ENCODE measurements around the gene TMEM80. TPM values are rescaled to one million over a fixed set of nuclear protein-coding genes. Genes with fewer than 3 reads are reported as not detected.

The TMEM80 gene
- total and polyA plus RNA-seq, 10 donors: 18.7 to 37.6 (median 28.5) TPM

DNA sequence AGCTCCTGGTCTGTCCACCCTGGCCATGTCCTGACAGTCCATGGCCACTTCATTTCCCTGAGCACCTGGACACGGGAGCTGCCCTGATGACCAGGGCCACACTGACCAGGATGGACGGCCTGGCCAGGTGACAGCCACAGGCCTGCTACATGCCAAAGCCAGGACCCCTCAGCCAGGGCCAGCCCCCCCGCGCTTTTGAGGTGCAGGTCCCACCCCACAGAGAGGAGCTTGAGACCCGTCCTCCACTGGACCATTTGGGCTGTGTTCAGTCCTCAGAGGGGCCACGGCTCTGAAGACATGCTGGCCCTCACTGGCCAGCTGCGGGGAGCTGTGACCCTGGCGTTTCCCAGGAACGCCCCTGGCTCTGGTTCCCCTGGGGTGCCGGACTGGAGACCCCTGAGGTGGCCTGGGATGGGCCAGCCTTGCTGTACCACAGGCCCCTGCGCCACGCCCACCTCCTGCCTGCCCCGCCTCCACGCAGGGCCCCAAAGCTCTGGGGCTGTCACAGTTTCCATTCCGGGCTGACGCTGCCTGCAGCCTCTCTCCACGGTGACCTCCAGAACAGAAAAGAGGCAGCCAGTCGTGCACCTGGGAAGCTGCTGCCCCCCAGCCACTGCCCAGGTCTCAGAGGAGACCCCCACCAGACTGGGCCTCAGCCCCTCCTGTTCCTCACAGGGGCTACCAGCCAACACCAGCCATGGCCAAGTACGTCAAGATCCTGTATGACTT, 28.6 kb downstream of the TMEM80 start:
- Histone ChIP-seq H3K36me3 (no peaks in the 10 kb centered on the region), H3K9me3 (no peaks in the 10 kb centered on the region), H3K4me1 (peaks cover 38 to 81% (median 63%) of the 10 kb centered on the region in 6 donors), H3K27ac (no peak overlapping the region), H3K27me3 (replicated peaks in 1 of 7) (peaks cover 0 to 88% (median 41%) of the 10 kb centered on the region in 7 donors), H3K4me3 (no peak overlapping the region)
- peak; percentile 81 for DNase-seq
- 72 to 84% (median 75%) methylated on average over 15 to 19 of the region's 19 CpGs for WGBS, 5 donors
- intact Hi-C loops (cut with DNase I; ENCODE audit: low total_unique reads): loop anchor here (5.0 to 10.0 kb wide), 2 partner anchors 62 to 169 kb away; no protein-coding TSS in a partner anchor
- TF ChIP-seq POLR2A (IDR thresholded peaks at IDR 0.05) (no peak), POLR2AphosphoS5 (IDR thresholded peaks at IDR 0.05) (no peak)
- TF ChIP-seq, protein P1, sequence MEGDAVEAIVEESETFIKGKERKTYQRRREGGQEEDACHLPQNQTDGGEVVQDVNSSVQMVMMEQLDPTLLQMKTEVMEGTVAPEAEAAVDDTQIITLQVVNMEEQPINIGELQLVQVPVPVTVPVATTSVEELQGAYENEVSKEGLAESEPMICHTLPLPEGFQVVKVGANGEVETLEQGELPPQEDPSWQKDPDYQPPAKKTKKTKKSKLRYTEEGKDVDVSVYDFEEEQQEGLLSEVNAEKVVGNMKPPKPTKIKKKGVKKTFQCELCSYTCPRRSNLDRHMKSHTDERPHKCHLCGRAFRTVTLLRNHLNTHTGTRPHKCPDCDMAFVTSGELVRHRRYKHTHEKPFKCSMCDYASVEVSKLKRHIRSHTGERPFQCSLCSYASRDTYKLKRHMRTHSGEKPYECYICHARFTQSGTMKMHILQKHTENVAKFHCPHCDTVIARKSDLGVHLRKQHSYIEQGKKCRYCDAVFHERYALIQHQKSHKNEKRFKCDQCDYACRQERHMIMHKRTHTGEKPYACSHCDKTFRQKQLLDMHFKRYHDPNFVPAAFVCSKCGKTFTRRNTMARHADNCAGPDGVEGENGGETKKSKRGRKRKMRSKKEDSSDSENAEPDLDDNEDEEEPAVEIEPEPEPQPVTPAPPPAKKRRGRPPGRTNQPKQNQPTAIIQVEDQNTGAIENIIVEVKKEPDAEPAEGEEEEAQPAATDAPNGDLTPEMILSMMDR (IDR thresholded peaks at IDR 0.05 in 8 of 11, conservative IDR thresholded peaks at IDR 0.05 in 3 of 11): no peak

DNA sequence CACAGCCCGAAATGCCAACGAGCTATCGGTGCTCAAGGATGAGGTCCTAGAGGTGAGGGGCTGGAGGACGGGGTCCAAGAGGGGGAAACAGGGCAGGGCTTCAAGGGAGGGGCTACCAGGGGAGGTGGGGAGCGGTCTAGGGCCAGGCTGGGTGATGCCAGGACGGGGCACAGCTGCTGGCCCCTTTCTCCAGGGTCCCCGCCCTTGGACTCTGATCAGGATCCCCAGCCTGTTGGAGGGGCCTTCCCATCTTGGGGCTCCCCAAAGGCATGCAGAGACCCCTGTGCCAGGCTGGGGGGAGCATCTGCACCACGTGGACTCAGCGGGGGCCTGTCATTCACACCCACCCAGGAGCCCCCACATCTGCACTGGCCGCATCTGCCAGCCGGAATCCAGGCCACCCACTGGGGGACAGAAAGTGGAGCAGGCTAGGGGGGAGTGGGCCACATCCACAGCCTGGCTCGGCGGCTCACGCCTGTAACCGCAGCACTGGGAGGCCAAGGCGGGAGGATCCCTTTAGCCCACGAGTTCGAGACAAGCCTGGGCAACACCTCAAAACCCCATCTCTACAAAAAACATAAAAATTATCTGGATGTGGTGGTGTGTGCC, 29.3 kb downstream of the TMEM80 start:
- Histone ChIP-seq H3K4me1 (peaks cover 38 to 88% (median 63%) of the 10 kb centered on the region in 6 donors), H3K4me3 (peak overlapping the region in 1 of 8 donors; percentile 69), H3K9me3 (no peaks in the 10 kb centered on the region), H3K27me3 (replicated peaks in 1 of 7) (peaks cover 0 to 87% (median 37%) of the 10 kb centered on the region in 7 donors), H3K36me3 (no peaks in the 10 kb centered on the region), H3K27ac (no peak overlapping the region)
- no peak for DNase-seq
- TF ChIP-seq POLR2A (IDR thresholded peaks at IDR 0.05) (no peak), POLR2AphosphoS5 (IDR thresholded peaks at IDR 0.05) (no peak)
- TF ChIP-seq, protein P1 (IDR thresholded peaks at IDR 0.05 in 8 of 11, conservative IDR thresholded peaks at IDR 0.05 in 3 of 11): no peak
- intact Hi-C loops (cut with DNase I; ENCODE audit: low total_unique reads): loop anchor here (5.0 to 10.0 kb wide), 2 partner anchors 63 to 170 kb away; no protein-coding TSS in a partner anchor
- 73 to 92% (median 83%) methylated on average over 12 to 18 of the region's 18 CpGs for WGBS, 5 donors

DNA sequence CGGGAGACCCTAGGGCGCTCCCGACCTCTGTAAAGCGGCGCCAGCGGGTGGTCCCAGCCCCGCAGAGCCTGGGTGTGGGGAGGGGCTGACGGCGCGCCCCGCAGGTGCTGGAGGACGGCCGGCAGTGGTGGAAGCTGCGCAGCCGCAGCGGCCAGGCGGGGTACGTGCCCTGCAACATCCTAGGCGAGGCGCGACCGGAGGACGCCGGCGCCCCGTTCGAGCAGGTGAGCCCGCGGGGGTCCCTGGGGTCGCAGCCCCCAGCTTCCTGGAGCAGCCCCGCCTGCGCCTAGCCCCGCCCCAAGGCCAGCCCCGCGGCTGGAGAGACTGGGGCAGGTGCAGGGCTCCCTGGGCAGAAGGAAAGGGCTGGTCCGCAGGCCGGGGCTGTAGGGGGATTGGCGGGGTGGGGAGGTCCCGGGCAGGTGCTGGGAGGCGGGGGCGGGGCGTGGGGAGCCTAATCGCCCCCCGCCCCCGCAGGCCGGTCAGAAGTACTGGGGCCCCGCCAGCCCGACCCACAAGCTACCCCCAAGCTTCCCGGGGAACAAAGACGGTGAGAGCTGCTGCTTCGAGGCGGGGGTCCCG, 30.1 kb downstream of the TMEM80 start:
- TF ChIP-seq POLR2A (IDR thresholded peaks at IDR 0.05) (no peak), POLR2AphosphoS5 (IDR thresholded peaks at IDR 0.05) (peak in 1 of 3 donors; percentile 2)
- Histone ChIP-seq H3K4me1 (peaks cover 38 to 85% (median 57%) of the 10 kb centered on the region in 6 donors), H3K9me3 (no peaks in the 10 kb centered on the region), H3K27me3 (replicated peaks in 1 of 7) (peaks cover 0 to 79% (median 30%) of the 10 kb centered on the region in 7 donors), H3K36me3 (no peaks in the 10 kb centered on the region), H3K4me3 (peak overlapping the region; percentile 21 to 69 (median 37)), H3K27ac (peak overlapping the region in 6 of 8 donors; percentile 20 to 73 (median 54))
- intact Hi-C loops (cut with DNase I; ENCODE audit: low total_unique reads): loop anchor here (10.0 kb wide), 1 partner anchor 171 kb away; no protein-coding TSS in a partner anchor
- peak; percentile 81 for DNase-seq
- 2 to 7% (median 2%) methylated on average over 28 to 53 of the region's 53 CpGs for WGBS, 5 donors

DNA sequence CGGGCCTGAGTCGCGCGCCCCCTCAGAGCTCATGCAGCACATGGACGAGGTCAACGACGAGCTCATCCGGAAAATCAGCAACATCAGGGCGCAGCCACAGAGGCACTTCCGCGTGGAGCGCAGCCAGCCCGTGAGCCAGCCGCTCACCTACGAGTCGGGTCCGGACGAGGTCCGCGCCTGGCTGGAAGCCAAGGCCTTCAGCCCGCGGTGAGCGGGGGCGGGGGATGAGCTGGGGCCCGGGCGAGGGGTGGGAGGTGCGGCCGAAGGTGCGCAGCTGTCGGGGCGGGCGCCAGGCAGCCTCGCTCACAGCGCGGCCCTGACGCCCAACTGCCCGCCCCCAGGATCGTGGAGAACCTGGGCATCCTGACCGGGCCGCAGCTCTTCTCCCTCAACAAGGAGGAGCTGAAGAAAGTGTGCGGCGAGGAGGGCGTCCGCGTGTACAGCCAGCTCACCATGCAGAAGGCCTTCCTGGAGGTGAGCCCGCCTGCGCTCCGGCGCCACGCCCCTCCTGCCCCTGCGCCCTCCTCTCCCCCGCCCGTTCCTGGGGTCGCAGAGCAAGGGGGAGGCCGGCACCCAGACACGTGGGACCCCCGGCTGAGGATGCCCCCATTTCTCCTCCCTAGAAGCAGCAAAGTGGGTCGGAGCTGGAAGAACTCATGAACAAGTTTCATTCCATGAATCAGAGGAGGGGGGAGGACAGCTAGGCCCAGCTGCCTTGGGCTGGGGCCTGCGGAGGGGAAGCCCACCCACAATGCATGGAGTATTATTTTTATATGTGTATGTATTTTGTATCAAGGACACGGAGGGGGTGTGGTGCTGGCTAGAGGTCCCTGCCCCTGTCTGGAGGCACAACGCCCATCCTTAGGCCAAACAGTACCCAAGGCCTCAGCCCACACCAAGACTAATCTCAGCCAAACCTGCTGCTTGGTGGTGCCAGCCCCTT, 30.9 kb downstream of the TMEM80 start:
- no peaks in the 10 kb centered on the region for H3K36me3 ChIP-seq
- H3K4me1 ChIP-seq: peaks cover 32 to 76% (median 49%) of the 10 kb centered on the region in 6 donors
- peak overlapping the region in 6 of 8 donors; percentile 20 to 73 (median 54) for H3K27ac ChIP-seq
- TF ChIP-seq POLR2A (IDR thresholded peaks at IDR 0.05): no peak
- TF ChIP-seq POLR2AphosphoS5 (IDR thresholded peaks at IDR 0.05): peak; percentile 45 to 74 (median 60)
- H3K9me3 ChIP-seq: no peaks in the 10 kb centered on the region
- H3K4me3 ChIP-seq: peak overlapping the region; percentile 21 to 69 (median 37)
- DNase-seq: peak; percentile 94
- H3K27me3 ChIP-seq (replicated peaks in 1 of 7): peaks cover 0 to 70% (median 22%) of the 10 kb centered on the region in 7 donors
- intact Hi-C loops (cut with DNase I; ENCODE audit: low total_unique reads): loop anchor here (10.0 kb wide), 1 partner anchor 172 kb away; no protein-coding TSS in a partner anchor
- WGBS, 5 donors: 10 to 42% (median 14%) methylated on average over 13 to 61 of the region's 61 CpGs
